ENCODE data around the gene PANX1.
"Not testable (repeated sequence)": the region's sequence is repeated elsewhere in the genome, so short reads cannot be mapped to it uniquely, and the experiment has no call there.

PANX1 gene

GRCh38 chr11:94150056-94150455, 21.4 kb downstream of the PANX1 start:
- DNase-seq (ENCODE audit: low read depth in 3 of 3), result no peak

DNA sequence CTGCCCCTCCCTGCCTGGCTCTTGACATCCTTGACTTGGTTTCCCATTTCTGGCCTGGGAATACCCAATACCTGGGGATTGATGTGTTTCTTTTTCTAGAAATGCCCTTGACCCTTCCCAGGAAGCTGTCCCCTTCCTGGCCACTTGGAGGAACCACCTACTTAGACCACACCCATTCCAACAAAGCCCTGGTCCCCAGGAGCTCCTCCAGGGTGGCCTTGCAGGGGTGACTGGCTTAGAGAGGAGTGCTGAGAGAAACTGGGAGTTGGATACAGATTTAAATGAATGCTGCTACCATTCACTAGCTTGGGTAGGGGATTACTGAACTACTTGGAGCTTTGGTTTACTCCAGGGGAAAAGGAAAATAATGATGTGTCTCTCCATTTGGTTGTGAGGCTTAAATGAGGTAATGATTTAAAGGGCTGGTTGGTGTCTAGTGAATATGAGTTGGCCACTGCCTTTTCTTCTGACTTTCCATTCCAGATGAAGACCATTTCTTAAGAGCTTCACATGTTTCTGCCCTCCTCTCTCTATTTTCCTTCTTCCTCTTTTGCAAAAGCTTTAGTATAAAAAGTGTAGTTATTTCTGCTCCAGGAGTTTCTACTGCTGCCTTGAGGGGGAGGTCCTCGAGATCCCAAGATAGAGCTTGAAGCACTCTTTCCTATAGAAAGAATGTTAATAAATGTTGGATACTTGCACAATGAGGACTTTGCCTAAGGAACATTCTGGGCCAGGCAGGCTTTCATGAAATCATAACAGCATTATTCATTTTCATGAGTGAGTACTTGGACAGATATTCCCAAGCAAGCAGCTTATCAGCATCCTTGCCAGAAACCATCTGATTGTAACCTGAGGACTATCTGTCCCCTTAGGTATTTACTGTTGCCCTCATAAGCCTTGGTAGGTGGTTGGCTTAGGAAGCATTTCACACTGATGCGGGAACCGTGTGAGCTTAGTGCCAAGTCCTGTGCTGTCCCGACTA, 22.4 kb downstream of the PANX1 start:
- no peak for DNase-seq (ENCODE audit: low read depth in 3 of 3)

DNA sequence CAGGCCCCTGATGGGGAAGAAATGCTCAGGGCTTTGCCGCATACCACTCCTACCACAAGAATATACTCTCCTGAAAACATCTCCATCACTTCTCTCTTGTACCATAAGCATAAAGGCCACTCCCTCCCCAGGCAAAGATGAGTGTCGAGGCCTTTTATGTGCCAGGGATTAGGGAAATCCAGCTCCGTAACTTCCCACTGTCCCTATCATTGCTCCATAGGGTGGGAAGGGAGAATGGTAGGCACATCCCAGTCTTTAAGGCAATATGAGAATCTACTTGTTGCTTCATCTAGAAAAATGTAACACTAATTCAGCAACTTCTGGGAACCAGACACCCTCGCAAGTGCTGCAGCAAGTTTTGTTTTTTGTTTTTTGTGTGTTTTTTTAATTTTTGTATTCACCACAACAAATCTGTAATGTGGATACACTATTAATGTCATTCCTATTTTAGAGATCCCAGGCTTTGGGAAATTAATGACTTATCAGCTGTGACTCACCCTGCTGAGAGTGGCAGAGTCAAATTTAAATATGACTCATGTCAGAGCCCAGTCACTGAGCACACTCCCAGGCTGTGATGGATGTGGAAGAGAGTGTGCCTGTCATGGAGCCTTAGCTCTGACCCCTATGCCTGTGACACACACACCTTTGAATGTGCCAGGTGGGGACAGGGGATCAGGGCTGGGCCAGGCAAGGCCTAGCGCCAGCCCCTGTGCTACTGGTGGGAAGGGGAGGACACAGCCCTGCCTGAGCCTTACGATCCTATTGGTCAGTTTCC, 23.4 kb downstream of the PANX1 start:
- DNase-seq (ENCODE audit: low read depth in 3 of 3), result no peak

DNA sequence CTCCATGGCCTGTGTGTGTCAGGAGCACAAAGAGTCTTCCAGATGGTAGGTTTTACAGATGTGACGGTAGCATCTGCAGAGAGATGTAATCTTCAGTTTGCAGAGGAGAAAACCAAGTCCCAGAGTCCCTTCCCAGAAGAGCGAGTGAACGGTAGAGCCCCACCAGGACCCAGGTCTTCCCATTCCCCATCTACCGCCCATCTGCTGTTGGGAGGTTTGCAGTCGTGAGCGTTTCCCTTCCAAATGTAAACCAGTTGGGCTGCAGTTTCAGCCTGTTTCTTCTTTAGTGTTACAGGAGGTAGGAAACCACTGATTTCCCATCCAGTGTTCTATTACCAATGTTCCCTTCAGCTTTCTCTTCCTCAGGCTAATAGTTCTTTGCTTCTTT, 24.0 kb downstream of the PANX1 start:
- DNase-seq (ENCODE audit: low read depth in 3 of 3), result no peak

- DNase-seq (ENCODE audit: low read depth in 3 of 3), result no peak
These were observed 24.7 kb downstream of the PANX1 start for GRCh38 chr11:94153320-94153719.

DNA sequence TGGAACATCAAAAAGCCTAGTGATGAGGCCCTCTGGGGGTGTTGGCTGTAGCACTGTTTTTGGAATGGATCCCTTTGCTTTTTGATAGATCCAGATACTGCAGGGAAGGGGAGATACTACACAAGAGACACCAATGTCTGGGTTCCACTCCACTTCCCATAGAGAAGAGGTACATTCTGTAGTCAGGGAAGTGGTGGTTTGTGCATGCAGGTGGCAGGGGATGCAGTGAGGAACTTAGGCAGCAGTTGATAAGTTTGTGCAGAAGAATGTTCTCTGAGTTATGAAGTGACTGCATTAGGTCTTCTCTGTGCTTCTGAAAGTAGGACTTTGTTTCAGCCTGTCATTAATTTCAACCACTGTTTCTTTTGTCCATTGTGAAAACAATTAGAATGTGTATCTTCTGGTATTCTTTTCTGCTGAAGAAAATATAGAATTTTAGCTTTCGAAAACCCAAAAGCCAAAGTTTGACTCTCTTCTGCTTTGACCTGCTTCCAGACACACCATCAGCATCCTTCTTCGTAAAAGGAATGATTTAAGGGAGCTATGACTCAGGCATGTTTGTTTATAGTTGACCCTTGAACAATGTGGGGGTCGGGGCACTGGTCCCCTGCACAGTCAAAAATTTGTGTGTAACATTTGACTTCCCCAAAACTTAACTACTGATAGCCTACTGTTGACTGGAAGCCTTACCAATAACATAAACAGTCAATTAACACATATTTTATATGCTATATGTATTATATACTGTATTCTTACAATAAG, 25.6 kb downstream of the PANX1 start:
- no peak for DNase-seq (ENCODE audit: low read depth in 3 of 3)

- not testable (repeated sequence) for DNase-seq (ENCODE audit: low read depth in 3 of 3)
These were observed 28.7 kb downstream of the PANX1 start for GRCh38 chr11:94157339-94157738.

DNA sequence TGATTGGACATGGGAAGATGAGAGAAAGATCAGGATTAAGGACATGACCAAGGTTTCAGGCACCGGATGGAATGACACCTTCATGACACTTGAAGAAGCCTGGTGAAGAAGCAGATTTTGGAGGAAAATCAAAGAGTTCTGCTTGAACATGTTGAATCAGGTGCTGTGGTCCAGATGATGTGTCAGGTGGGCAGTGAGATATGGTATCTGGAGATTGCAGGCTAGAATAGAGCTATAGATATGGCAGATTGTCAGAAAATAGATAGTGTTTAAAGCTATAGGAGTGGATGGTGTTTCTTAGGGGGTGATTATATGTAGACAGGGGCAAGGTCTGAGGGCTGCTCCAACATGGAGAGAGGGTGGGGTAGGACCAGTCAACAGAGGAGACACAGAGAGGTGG, 40.2 kb downstream of the PANX1 start:
- DNase-seq (ENCODE audit: low read depth in 3 of 3), result no peak

DNA sequence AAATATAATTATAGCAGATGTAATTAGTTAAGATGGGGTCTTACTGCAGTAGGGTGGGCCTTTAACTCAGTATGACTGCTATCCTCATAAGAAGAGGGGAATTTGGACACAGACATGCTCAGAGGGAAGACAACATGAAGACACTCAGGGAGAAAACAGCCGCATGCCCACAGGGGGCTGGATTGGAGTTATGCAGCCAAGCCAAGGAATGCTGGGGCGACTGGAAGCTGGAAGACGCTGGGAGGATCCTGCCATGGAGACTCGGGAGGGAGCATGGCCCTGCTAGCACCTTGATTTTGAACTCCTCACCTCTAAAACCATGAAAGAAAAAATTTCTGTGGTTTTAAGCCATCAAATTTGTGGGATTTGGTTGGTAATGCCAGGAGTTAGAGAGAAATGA, 40.9 kb downstream of the PANX1 start:
- DNase-seq (ENCODE audit: low read depth in 3 of 3), result no peak

DNA sequence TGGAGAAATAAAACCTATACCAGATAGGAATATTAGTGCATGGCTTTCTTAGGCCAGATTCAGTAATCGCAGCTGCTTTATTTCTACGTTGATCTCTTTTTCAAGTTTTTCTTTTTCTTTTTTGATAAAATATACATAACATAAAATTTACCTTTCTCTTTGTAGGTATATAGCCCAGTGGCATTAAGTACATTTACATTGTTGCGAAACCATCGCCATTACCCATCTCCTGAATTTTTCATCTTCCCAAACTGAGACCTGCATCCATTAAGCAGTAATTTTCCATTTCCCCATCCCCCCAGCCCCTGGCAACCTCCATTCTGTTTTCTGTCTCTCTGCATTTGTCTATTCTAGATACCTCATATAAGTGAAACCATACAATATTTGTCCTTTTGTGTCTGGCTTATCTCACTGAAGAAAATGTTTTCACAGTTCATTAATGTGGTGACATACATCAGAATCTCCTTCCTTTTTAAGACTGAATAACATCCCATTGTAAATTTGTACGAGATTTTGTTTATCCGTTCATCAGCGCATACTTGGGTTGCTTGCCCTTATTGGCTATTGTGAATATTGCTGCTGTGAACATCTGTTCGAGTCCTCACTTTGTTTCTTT, 41.4 kb downstream of the PANX1 start:
- no peak for DNase-seq (ENCODE audit: low read depth in 3 of 3)

- no peak for DNase-seq (ENCODE audit: low read depth in 3 of 3)
These were observed 42.3 kb downstream of the PANX1 start for GRCh38 chr11:94170953-94171352.

DNA sequence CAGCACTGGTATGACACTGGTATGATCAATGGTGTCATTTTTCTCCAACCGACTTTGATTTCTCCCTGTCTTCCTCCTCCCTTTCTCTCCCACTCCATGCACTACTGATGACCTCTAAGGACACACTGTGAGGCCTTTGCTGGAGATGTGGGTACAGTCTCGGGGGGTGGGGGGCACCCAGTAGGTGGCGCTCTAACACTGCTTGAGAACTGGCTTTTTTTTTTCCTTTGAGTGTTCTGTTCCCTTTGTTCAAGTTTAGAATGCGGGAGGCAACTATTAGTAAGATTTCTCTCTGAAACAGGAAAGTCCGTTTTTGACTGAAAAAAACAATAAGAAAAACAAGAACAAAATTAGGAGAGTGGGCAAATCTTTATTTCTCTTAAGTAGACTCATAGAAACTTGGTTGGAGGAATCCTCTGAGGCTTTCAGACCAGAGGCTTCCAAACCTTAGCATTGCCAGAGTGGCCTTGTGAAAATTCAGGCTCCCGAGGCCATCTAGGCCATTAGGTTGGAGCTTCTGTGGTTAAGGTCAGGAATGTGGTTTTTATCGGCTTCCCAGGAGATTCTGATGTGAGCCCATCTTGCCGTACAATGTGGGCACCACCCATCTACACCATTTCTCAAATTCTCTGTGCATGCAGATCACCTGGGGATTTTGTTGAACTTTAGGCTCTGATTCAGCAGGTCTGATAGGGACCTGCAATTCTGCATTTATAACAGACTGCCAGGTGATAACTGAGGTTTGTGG, 43.2 kb downstream of the PANX1 start:
- peak in 1 of 3 experiments; percentile 9 for DNase-seq (ENCODE audit: low read depth in 3 of 3)

GRCh38 chr11:94175535-94175934, 46.9 kb downstream of the PANX1 start:
- no peak for DNase-seq (ENCODE audit: low read depth in 3 of 3)

DNA sequence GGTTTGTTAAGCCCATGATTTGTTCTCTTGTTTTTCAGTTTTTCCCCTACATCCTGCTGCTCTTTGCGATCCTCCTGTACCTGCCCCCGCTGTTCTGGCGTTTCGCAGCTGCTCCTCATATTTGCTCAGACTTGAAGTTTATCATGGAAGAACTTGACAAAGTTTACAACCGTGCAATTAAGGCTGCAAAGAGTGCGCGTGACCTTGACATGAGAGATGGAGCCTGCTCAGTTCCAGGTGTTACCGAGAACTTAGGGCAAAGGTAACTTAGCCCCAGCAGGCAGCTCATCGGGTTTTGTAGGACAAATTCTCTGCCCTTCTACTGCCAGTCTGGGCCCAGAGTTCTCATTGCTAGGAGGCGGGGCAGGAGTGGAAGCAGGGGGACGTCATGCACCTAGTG, 49.7 kb downstream of the PANX1 start:
- no peak for DNase-seq (ENCODE audit: low read depth in 3 of 3)

DNA sequence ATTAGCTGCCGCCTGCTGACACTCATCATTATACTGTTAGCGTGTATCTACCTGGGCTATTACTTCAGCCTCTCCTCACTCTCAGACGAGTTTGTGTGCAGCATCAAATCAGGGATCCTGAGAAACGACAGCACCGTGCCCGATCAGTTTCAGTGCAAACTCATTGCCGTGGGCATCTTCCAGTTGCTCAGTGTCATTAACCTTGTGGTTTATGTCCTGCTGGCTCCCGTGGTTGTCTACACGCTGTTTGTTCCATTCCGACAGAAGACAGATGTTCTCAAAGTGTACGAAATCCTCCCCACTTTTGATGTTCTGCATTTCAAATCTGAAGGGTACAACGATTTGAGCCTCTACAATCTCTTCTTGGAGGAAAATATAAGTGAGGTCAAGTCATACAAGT, 51.1 kb downstream of the PANX1 start:
- no peak for DNase-seq (ENCODE audit: low read depth in 3 of 3)

GRCh38 chr11:94181526-94181925, 52.9 kb downstream of the PANX1 start:
- no peak for DNase-seq (ENCODE audit: low read depth in 3 of 3)

DNA sequence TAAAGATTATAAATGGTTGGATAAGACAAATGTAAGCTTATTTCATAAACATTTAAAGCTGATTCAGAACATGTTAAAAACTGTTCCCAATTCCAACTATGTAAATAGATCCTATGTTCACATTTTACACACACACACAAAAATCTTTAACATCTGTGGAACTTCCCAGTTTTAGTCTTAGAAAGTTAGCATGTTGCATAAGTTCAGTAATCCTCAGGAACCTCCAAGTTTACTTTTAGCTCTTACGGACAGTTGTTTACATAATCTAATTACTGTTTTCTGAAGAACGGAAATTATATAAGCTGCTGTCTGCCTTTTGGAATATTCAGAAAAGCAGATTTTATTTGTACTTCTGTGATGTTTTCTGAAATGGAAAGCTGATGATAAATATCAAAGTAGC, 53.3 kb downstream of the PANX1 start:
- DNase-seq (ENCODE audit: low read depth in 3 of 3), result no peak

- no peak for DNase-seq (ENCODE audit: low read depth in 3 of 3)
These were observed 54.7 kb downstream of the PANX1 start for GRCh38 chr11:94183251-94183885.

- DNase-seq (ENCODE audit: low read depth in 3 of 3), result peak in 1 of 3 experiments; percentile 2
These were observed 55.2 kb downstream of the PANX1 start for GRCh38 chr11:94183886-94184264.

GRCh38 chr11:94184362-94184761, 55.7 kb downstream of the PANX1 start:
- DNase-seq (ENCODE audit: low read depth in 3 of 3), result no peak
